Measurements from ENCODE around the gene AAK1. TPM values are rescaled to one million over a fixed set of nuclear protein-coding genes. Genes with fewer than 3 reads are reported as not detected.

AAK1 gene
- total RNA-seq, 1 experiment from 2014 or later, result 30.6 TPM

DNA sequence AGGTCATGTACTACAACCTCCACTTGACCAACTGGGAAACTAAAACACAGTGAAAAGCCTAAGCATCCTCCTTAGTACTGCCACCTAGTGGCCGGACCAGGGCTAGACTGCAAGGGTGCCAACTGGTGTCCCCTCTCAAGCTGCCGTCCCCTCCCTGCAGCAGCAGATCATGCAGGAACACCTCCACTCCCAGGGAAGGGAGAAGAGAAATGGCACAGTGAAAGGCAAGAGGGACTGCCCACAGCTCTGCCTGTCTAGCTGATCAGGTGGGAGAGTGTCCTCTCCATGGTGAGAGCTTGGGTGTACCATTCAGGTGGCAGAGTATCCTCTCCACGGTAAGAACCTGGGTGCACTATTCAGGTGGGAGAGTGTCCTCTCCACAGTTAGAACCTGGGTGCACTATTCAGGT lies 78.1 kb downstream of the AAK1 start:
- no peak overlapping the region for H2BK15ac ChIP-seq (ENCODE audit: low read depth, low read length)
- H3K9me3 Mint-ChIP-seq, result no peaks in the 10 kb centered on the region

More for the DNA sequence above, 78.1 kb downstream of the AAK1 start:
- no peak overlapping the region for H3K4me2 ChIP-seq (ENCODE audit: insufficient read depth, insufficient read length, low read length)
- H3K9me3 ChIP-seq (ENCODE audit: control insufficient read depth, low read depth, low read length), result no peaks in the 10 kb centered on the region
- H3K4me3 Mint-ChIP-seq, result no peak overlapping the region
- H3K27ac Mint-ChIP-seq, result no peak overlapping the region; a peak in 2 of 7 replicates
- no peak overlapping the region for H3K9ac ChIP-seq (ENCODE audit: extremely low read depth, insufficient read length, low read length)
- no peak overlapping the region for H3K56ac ChIP-seq (ENCODE audit: insufficient read length, low read depth, low read length)
- TF ChIP-seq, protein P1, sequence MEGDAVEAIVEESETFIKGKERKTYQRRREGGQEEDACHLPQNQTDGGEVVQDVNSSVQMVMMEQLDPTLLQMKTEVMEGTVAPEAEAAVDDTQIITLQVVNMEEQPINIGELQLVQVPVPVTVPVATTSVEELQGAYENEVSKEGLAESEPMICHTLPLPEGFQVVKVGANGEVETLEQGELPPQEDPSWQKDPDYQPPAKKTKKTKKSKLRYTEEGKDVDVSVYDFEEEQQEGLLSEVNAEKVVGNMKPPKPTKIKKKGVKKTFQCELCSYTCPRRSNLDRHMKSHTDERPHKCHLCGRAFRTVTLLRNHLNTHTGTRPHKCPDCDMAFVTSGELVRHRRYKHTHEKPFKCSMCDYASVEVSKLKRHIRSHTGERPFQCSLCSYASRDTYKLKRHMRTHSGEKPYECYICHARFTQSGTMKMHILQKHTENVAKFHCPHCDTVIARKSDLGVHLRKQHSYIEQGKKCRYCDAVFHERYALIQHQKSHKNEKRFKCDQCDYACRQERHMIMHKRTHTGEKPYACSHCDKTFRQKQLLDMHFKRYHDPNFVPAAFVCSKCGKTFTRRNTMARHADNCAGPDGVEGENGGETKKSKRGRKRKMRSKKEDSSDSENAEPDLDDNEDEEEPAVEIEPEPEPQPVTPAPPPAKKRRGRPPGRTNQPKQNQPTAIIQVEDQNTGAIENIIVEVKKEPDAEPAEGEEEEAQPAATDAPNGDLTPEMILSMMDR (conservative IDR thresholded peaks at IDR 0.05), result peak; percentile 95
- no peak overlapping the region for H4K91ac ChIP-seq (ENCODE audit: insufficient read length, low read depth, low read length)
- no peaks in the 10 kb centered on the region; the same call in 1 of the 2 replicates for H3K79me2 ChIP-seq (ENCODE audit: insufficient read depth, low read length)
- no peaks in the 10 kb centered on the region for H3K36me3 Mint-ChIP-seq (ENCODE audit: insufficient read depth in 1 of 3, low read depth in 3 of 3)
- no CpG with 5 or more reads among the region's 3 CpGs for WGBS (ENCODE audit: extremely low coverage, insufficient read length, low lambda C conversion rate)
- H2BK12ac ChIP-seq (ENCODE audit: insufficient read length, low read depth, low read length), result no peak overlapping the region
- no peak overlapping the region for H2AFZ ChIP-seq (ENCODE audit: low read length)
- H4K5ac ChIP-seq (ENCODE audit: insufficient read length, low read depth, low read length), result no peak overlapping the region
- no peak overlapping the region for H2AK5ac ChIP-seq (ENCODE audit: insufficient read length, low read length)
- H2BK20ac ChIP-seq (ENCODE audit: low read depth, low read length, poor library complexity, severe bottlenecking), result no peak overlapping the region
- H3K27me3 Mint-ChIP-seq (ENCODE audit: low read depth), result no peaks in the 10 kb centered on the region
- H3K14ac ChIP-seq (ENCODE audit: insufficient read depth, low read length), result no peak overlapping the region
- H3K4me1 ChIP-seq (ENCODE audit: insufficient read depth, low read length), result no peaks in the 10 kb centered on the region
- H4K8ac ChIP-seq (replicated peaks; ENCODE audit: insufficient read length, low read depth, low read length), result no peak overlapping the region
- no peak overlapping the region for H3T11ph ChIP-seq (ENCODE audit: low read length)
- H3K18ac ChIP-seq (ENCODE audit: insufficient read length, low read depth, low read length), result no peak overlapping the region
- H2BK120ac ChIP-seq (ENCODE audit: low read depth, low read length, poor library complexity, severe bottlenecking), result no peak overlapping the region
- no peak overlapping the region for H3K23ac ChIP-seq (ENCODE audit: insufficient read length, low read depth, low read length)
- H3K27ac ChIP-seq (ENCODE audit: insufficient read length, low read depth, low read length), result no peak overlapping the region
- no peaks in the 10 kb centered on the region for H3K79me1 ChIP-seq (ENCODE audit: insufficient read depth, low read depth, low read length, poor library complexity, severe bottlenecking)
- no peaks in the 10 kb centered on the region for H3K23me2 ChIP-seq (ENCODE audit: insufficient read length, low read depth, low read length, poor library complexity, severe bottlenecking)
- H2BK5ac ChIP-seq (ENCODE audit: insufficient read length, low read length), result no peak overlapping the region
- H3K4me1 Mint-ChIP-seq, result peaks cover 9 to 14% of the 10 kb centered on the region in 2 experiments
- H3K4ac ChIP-seq (ENCODE audit: low read depth, low read length), result no peak overlapping the region
- no peaks in the 10 kb centered on the region for H3K27me3 ChIP-seq (ENCODE audit: insufficient read depth, low read length)
- DNase-seq, result peak; percentile 85
- no peaks in the 10 kb centered on the region for H4K20me1 ChIP-seq (ENCODE audit: control insufficient read depth, insufficient read depth, insufficient read length)
